ENCODE measurements around the gene ZNF710.

- TF ChIP-seq CTCF (IDR thresholded peaks at IDR 0.05; ENCODE audit: borderline replicate concordance, extremely low read depth, low read length, poor library complexity, severe bottlenecking) (no peak), EZH2 (IDR thresholded peaks at IDR 0.05; ENCODE audit: borderline replicate concordance, low read depth, low read length, severe bottlenecking) (no peak)
These were observed 125.7 kb downstream of the ZNF710 start for GRCh38 chr15:90126596-90127435.

Measured in DND-41 (cell line).